HepG2 (cell line): ENCODE results near the gene OR6B2. TPM values are rescaled to one million over a fixed set of nuclear protein-coding genes. Genes with fewer than 3 reads are reported as not detected.

Experiments
- CTCF ChIP-seq: sonication (generic); formaldehyde crosslinking; IDR thresholded peaks from 2 replicates; pipeline ENCODE4 v1.5.0; 2020; ENCODE audit warnings: mild to moderate bottlenecking, missing genetic modification reagents, moderate library complexity
- ELF4 ChIP-seq: sonication (generic); formaldehyde crosslinking; IDR thresholded peaks from 2 replicates; pipeline ENCODE4 v1.5.0; 2020; ENCODE audit warnings: missing genetic modification reagents, mild to moderate bottlenecking, moderate library complexity, borderline replicate concordance
- GATAD2A ChIP-seq: IDR thresholded peaks from 2 replicates; pipeline ENCODE4 v1.6.1; 2016
- MEIS1 ChIP-seq: sonication (generic); formaldehyde crosslinking; IDR thresholded peaks from 2 replicates; pipeline ENCODE4 v1.9.0; 2021; ENCODE audit warnings: mild to moderate bottlenecking, missing genetic modification reagents, moderate library complexity, borderline replicate concordance
- MLLT10 ChIP-seq: sonication (generic); formaldehyde crosslinking; IDR thresholded peaks from 2 replicates; pipeline ENCODE4 v1.4.0; 2020; ENCODE audit warnings: missing genetic modification reagents
- NR2F6 ChIP-seq, 2 experiments: IDR thresholded peaks; 2 replicates each; pipeline ENCODE4 v1.6.1; 2016; ENCODE audit warnings: antibody characterized with exemption in 1 of 2, mild to moderate bottlenecking in 1 of 2
- NR3C1 ChIP-seq: sonication (generic); formaldehyde crosslinking; IDR thresholded peaks from 2 replicates; pipeline ENCODE4 v1.4.0; 2020; ENCODE audit warnings: missing genetic modification reagents
- PRPF4 ChIP-seq: fragments of 200-400 bp; formaldehyde crosslinking; IDR thresholded peaks from 2 replicates; pipeline ENCODE4 v1.6.1; 2016; ENCODE audit warnings: low read length, low read depth; ENCODE audit not compliant: poor library complexity, severe bottlenecking
- RBM39 ChIP-seq: fragments of 200-400 bp; formaldehyde crosslinking; IDR thresholded peaks from one replicate; pipeline ENCODE4 v1.6.1; 2018; ENCODE audit warnings: antibody characterized with exemption, mild to moderate bottlenecking, low read depth, low read length; ENCODE audit not compliant: poor library complexity, severe bottlenecking
- STAG1 ChIP-seq: sonication (generic); formaldehyde crosslinking; IDR thresholded peaks from 2 replicates; pipeline ENCODE4 v1.4.0; 2020; ENCODE audit warnings: missing genetic modification reagents
- XRCC5 ChIP-seq: fragments of 200-400 bp; formaldehyde crosslinking; optimal IDR thresholded peaks from 2 replicates; pipeline ENCODE3; 2017; ENCODE audit warnings: mild to moderate bottlenecking, low read length
- ZNF136 ChIP-seq: sonication (generic); formaldehyde crosslinking; IDR thresholded peaks from 2 replicates; pipeline ENCODE4 v1.8.1; 2022; ENCODE audit warnings: low read depth, mild to moderate bottlenecking, moderate library complexity, missing genetic modification reagents
- ZNF335 ChIP-seq: sonication (generic); formaldehyde crosslinking; IDR thresholded peaks from 2 replicates; pipeline ENCODE4 v1.4.0; 2020; ENCODE audit warnings: missing genetic modification reagents
- ZNF354B ChIP-seq: sonication (generic); formaldehyde crosslinking; IDR thresholded peaks from 2 replicates; pipeline ENCODE4 v1.8.0; 2022; ENCODE audit warnings: mild to moderate bottlenecking, missing genetic modification reagents
- ZNF501 ChIP-seq: sonication (generic); formaldehyde crosslinking; IDR thresholded peaks from 2 replicates; pipeline ENCODE4 v1.5.1; 2020; ENCODE audit warnings: mild to moderate bottlenecking, moderate library complexity, missing genetic modification reagents
- ZNF747 ChIP-seq: sonication (generic); formaldehyde crosslinking; IDR thresholded peaks from 2 replicates; pipeline ENCODE4 v1.8.1; 2023; ENCODE audit warnings: missing genetic modification reagents, mild to moderate bottlenecking, borderline replicate concordance
- ZNF782 ChIP-seq: sonication (generic); formaldehyde crosslinking; IDR thresholded peaks from 2 replicates; pipeline ENCODE4 v1.4.0; 2020; ENCODE audit warnings: missing genetic modification reagents, mild to moderate bottlenecking, borderline replicate concordance
- polyA plus RNA-seq, 8 experiments: library from polyadenylated mRNA; depleted of rRNA in 3 of 8; stranded (reverse) in 7 of 8; unstranded in 1 of 8; fragments of >200 nt; fragmentation: Illumina TruSeq in 4 of 8; extraction: Trizol in 4 of 8; gene quantifications; 2 replicates each; pipeline versions ENCODE4 v1.2.1 to v1.2.3, GENCODE V29; 2011 to 2016; ENCODE audit warnings: low read depth in 4 of 8, missing spikeins in 1 of 8, mixed read lengths in 1 of 8; ENCODE audit not compliant: insufficient read depth in 1 of 8
- total RNA-seq, 5 experiments: library from RNA; depleted of rRNA; stranded (reverse); fragments of >200 nt; fragmentation: Illumina TruSeq; extraction: Trizol; gene quantifications; 2 replicates each; pipeline ENCODE4 v1.2.3, GENCODE V29; 2016; ENCODE audit warnings: low read depth in 1 of 5
- TF ChIP-seq, protein P1 (sequence below): sonication (generic); formaldehyde crosslinking; IDR thresholded peaks from 2 replicates; pipeline ENCODE4 v1.4.0; 2020; ENCODE audit warnings: low read depth, mild to moderate bottlenecking, missing genetic modification reagents
- TF ChIP-seq, protein P2 (sequence below): sonication (generic); formaldehyde crosslinking; IDR thresholded peaks from 2 replicates; pipeline ENCODE4 v1.4.0; 2020; ENCODE audit warnings: mild to moderate bottlenecking, missing genetic modification reagents
- TF ChIP-seq, protein P3 (sequence below), 2 experiments: sonication (generic) in 1 of 2; formaldehyde crosslinking in 1 of 2; IDR thresholded peaks; 2 replicates each; pipeline versions ENCODE4 v1.6.1 to v1.9.0; 2014 to 2022; ENCODE audit warnings: antibody characterized with exemption in 1 of 2, borderline replicate concordance in 1 of 2, inconsistent platforms in 1 of 2, low read depth in 1 of 2, missing genetic modification reagents in 1 of 2

The OR6B2 gene
- total and polyA plus RNA-seq, 2 of the 13 experiments (the other 11 are each of a cell fraction or from before 2014, with no cell fraction given) = not detected

- TF ChIP-seq, protein P1, sequence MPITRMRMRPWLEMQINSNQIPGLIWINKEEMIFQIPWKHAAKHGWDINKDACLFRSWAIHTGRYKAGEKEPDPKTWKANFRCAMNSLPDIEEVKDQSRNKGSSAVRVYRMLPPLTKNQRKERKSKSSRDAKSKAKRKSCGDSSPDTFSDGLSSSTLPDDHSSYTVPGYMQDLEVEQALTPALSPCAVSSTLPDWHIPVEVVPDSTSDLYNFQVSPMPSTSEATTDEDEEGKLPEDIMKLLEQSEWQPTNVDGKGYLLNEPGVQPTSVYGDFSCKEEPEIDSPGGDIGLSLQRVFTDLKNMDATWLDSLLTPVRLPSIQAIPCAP (CRISPR knock-in tag) = no peak
- TF ChIP-seq ZNF782 (CRISPR knock-in tag) (0 out of 2 replicates have a peak, but pooled peaks have one; percentile 32), NR3C1 (CRISPR knock-in tag) (no peak), XRCC5 (peak; percentile 98), ZNF354B (CRISPR knock-in tag) (no peak), PRPF4 (no peak), ZNF136 (CRISPR knock-in tag) (no peak), MLLT10 (CRISPR knock-in tag) (no peak), MEIS1 (CRISPR knock-in tag) (0 out of 2 replicates have a peak, but pooled peaks have one; percentile 41), ZNF747 (no peak), STAG1 (CRISPR knock-in tag) (peak; percentile 35; the same call in 1 of the 2 replicates), ZNF501 (CRISPR knock-in tag) (0 out of 2 replicates have a peak, but pooled peaks have one; percentile 13), NR2F6 (IDR thresholded peaks at IDR 0.05) (no peak), NR2F6 (CRISPR knock-in tag; IDR thresholded peaks at IDR 0.05) (no peak), RBM39 (no peak), ELF4 (CRISPR knock-in tag) (no peak), CTCF (CRISPR knock-in tag) (peak; percentile 92), GATAD2A (no peak), ZNF335 (CRISPR knock-in tag) (peak; percentile 93)
- TF ChIP-seq, protein P2, sequence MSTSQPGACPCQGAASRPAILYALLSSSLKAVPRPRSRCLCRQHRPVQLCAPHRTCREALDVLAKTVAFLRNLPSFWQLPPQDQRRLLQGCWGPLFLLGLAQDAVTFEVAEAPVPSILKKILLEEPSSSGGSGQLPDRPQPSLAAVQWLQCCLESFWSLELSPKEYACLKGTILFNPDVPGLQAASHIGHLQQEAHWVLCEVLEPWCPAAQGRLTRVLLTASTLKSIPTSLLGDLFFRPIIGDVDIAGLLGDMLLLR = no peak
- TF ChIP-seq, protein P3, sequence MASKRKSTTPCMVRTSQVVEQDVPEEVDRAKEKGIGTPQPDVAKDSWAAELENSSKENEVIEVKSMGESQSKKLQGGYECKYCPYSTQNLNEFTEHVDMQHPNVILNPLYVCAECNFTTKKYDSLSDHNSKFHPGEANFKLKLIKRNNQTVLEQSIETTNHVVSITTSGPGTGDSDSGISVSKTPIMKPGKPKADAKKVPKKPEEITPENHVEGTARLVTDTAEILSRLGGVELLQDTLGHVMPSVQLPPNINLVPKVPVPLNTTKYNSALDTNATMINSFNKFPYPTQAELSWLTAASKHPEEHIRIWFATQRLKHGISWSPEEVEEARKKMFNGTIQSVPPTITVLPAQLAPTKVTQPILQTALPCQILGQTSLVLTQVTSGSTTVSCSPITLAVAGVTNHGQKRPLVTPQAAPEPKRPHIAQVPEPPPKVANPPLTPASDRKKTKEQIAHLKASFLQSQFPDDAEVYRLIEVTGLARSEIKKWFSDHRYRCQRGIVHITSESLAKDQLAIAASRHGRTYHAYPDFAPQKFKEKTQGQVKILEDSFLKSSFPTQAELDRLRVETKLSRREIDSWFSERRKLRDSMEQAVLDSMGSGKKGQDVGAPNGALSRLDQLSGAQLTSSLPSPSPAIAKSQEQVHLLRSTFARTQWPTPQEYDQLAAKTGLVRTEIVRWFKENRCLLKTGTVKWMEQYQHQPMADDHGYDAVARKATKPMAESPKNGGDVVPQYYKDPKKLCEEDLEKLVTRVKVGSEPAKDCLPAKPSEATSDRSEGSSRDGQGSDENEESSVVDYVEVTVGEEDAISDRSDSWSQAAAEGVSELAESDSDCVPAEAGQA (IDR thresholded peaks at IDR 0.05; ENCODE audit: low read depth) = 0 out of 2 replicates have a peak, but pooled peaks have one; percentile 32
- TF ChIP-seq, protein P3 (CRISPR knock-in tag; IDR thresholded peaks at IDR 0.05; ENCODE audit: borderline replicate concordance) = no peak
Measured at GRCh38 chr2:240021488-240022104, 8.6 kb downstream of the OR6B2 start (continued).
